ENCODE measurements around the gene ZMYM2. TPM values are rescaled to one million over a fixed set of nuclear protein-coding genes. Genes with fewer than 3 reads are reported as not detected.

The ZMYM2 gene
- polyA plus RNA-seq, 1 experiment, result 11.6 TPM

- no peaks in the 10 kb centered on the region for H3K27me3 ChIP-seq (ENCODE audit: control insufficient read depth, insufficient read depth, low read length)
- H3K36me3 ChIP-seq (ENCODE audit: control insufficient read depth, insufficient read depth, low read length), result peaks cover 8% of the 10 kb centered on the region
- DNase-seq (ENCODE audit: low read depth), result no peak
- CTCF ChIA-PET, result interaction anchor here (1.0 to 5.6 kb wide), 2 partner anchors 13 to 17 kb away, joined by 3 to 35 read pairs; no protein-coding TSS in a partner anchor
- H3K4me3 ChIP-seq (ENCODE audit: low read depth, low read length), result no peak overlapping the region
- POLR2A ChIA-PET, result no interaction called here
- TF ChIP-seq, protein P1, sequence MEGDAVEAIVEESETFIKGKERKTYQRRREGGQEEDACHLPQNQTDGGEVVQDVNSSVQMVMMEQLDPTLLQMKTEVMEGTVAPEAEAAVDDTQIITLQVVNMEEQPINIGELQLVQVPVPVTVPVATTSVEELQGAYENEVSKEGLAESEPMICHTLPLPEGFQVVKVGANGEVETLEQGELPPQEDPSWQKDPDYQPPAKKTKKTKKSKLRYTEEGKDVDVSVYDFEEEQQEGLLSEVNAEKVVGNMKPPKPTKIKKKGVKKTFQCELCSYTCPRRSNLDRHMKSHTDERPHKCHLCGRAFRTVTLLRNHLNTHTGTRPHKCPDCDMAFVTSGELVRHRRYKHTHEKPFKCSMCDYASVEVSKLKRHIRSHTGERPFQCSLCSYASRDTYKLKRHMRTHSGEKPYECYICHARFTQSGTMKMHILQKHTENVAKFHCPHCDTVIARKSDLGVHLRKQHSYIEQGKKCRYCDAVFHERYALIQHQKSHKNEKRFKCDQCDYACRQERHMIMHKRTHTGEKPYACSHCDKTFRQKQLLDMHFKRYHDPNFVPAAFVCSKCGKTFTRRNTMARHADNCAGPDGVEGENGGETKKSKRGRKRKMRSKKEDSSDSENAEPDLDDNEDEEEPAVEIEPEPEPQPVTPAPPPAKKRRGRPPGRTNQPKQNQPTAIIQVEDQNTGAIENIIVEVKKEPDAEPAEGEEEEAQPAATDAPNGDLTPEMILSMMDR (IDR thresholded peaks at IDR 0.05; ENCODE audit: insufficient read depth, low read depth, low read length), result no peak
Measured at GRCh38 chr13:19998960-19999359, 40.4 kb downstream of the ZMYM2 start.

DNA sequence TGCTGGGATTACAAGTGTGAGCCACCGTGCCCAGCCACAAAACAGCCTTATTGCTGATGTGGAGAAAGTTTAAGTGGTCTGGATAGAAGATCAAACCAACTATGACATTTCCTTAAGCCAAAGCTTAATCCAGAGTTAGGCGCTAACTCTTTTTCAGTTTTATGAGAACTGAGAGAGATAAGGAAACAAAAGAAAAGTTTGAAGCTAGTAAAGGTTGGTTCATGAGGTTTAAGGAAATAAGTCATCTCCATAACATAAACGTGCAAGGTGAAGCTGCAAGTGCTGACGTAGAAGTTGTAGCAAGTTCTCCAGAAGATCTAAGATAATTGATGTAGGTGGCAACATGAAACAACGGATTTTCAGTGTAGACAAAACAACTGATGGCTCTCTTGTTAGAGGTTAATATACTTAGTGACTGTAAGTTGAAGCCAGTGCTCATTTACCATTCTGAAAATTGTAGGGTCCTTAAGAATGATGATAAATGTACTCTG lies 41.6 kb downstream of the ZMYM2 start:
- ChIA-PET POLR2A (no interaction called here), CTCF (interaction anchor here (0.6 to 1.0 kb wide), 2 partner anchors 15 to 190 kb away, joined by 3 to 6 read pairs; no protein-coding TSS in a partner anchor)
- TF ChIP-seq, protein P1 (IDR thresholded peaks at IDR 0.05; ENCODE audit: insufficient read depth, low read depth, low read length), result no peak
- DNase-seq (ENCODE audit: low read depth), result no peak
- no peak overlapping the region for H3K4me3 ChIP-seq (ENCODE audit: low read depth, low read length)
- no peaks in the 10 kb centered on the region for H3K27me3 ChIP-seq (ENCODE audit: control insufficient read depth, insufficient read depth, low read length)
- peaks cover 7% of the 10 kb centered on the region for H3K36me3 ChIP-seq (ENCODE audit: control insufficient read depth, insufficient read depth, low read length)

DNA sequence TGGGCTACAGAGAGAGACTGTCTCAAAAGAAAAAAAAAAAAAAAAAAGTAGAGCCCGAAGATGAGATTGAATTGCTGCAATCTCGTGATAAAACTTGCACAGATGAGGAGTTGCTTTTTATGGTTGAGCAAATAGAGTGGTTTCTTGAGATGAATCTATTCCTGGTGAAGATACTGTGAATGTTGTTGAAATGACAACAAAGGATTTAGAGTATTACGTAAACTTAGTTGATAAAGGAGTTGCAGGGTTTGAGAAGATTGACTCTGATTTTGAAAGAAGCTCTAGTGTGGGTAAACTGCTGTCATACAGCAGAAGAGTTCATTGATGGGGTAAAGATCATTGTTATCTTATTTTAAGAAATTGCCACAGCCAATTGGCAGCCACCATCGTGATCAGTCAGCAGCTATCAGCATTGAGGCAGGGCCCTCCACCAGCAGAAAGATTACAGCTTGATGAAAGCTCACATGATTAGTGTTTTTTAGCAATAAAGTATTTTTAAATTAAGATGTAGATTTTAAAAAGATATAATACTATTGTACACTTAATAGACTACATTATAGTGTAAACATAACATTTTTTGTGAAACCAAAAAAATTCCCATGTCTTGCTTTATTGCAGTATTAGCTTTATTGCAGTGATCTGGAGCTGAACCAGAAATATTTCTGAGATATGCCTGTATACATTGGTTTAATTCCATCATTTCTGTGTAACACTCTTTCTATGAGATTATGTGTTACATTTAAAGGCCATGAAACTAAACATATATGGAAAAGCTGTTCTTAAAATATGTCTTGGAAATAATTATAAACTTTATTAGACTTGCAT lies 43.1 kb downstream of the ZMYM2 start:
- no peak overlapping the region for H3K4me3 ChIP-seq (ENCODE audit: low read depth, low read length)
- no peaks in the 10 kb centered on the region for H3K27me3 ChIP-seq (ENCODE audit: control insufficient read depth, insufficient read depth, low read length)
- no peak for DNase-seq (ENCODE audit: low read depth)
- TF ChIP-seq, protein P1 (IDR thresholded peaks at IDR 0.05; ENCODE audit: insufficient read depth, low read depth, low read length), result no peak
- H3K36me3 ChIP-seq (ENCODE audit: control insufficient read depth, insufficient read depth, low read length), result peaks cover 7% of the 10 kb centered on the region
- ChIA-PET CTCF (interaction anchor here (0.5 to 1.0 kb wide), 2 partner anchors 17 to 63 kb away, joined by 3 to 5 read pairs; no protein-coding TSS in a partner anchor), POLR2A (no interaction called here)

DNA sequence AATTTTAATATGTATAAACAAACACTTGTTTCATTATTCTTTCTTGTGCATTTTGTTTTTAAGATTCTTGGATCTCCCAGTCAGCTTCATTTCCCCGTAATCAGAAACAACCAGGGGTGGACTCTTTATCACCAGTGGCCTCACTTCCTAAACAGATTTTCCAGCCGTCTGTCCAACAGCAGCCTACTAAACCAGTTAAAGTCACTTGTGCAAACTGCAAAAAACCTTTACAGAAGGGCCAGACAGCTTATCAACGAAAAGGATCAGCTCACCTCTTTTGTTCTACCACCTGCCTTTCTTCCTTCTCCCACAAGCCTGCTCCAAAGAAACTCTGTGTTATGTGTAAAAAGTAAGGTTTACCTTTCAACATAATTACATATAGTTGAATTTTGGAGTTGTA lies 44.3 kb downstream of the ZMYM2 start:
- ChIA-PET CTCF (interaction anchor here (1.0 kb wide), 1 partner anchor 18 kb away, joined by 3 read pairs; no protein-coding TSS in a partner anchor), POLR2A (no interaction called here)
- DNase-seq (ENCODE audit: low read depth), result no peak
- Histone ChIP-seq H3K27me3 (ENCODE audit: control insufficient read depth, insufficient read depth, low read length) (no peaks in the 10 kb centered on the region), H3K4me3 (ENCODE audit: low read depth, low read length) (no peak overlapping the region), H3K36me3 (ENCODE audit: control insufficient read depth, insufficient read depth, low read length) (peaks cover 7% of the 10 kb centered on the region)
- TF ChIP-seq, protein P1 (IDR thresholded peaks at IDR 0.05; ENCODE audit: insufficient read depth, low read depth, low read length), result no peak

- H3K4me3 ChIP-seq (ENCODE audit: low read depth, low read length), result no peak overlapping the region
- POLR2A ChIA-PET, result no interaction called here
- CTCF ChIA-PET, result interaction anchor here (0.6 kb wide), 1 partner anchor 766 kb away, joined by 3 read pairs; no protein-coding TSS in a partner anchor
- peaks cover 7% of the 10 kb centered on the region; the same call in 1 of the 2 replicates for H3K36me3 ChIP-seq (ENCODE audit: control insufficient read depth, insufficient read depth, low read length)
- DNase-seq (ENCODE audit: low read depth), result no peak
- TF ChIP-seq, protein P1 (IDR thresholded peaks at IDR 0.05; ENCODE audit: insufficient read depth, low read depth, low read length), result no peak
- H3K27me3 ChIP-seq (ENCODE audit: control insufficient read depth, insufficient read depth, low read length), result no peaks in the 10 kb centered on the region
Measured at GRCh38 chr13:20006206-20006605, 47.7 kb downstream of the ZMYM2 start.
